Fibroblast of skin of right biceps (primary cell): Measurements from ENCODE around the gene MYO1H.
"Not testable (repeated sequence)": the region's sequence is repeated elsewhere in the genome, so short reads cannot be mapped to it uniquely, and the experiment has no call there.

Experiments used
- DNase-seq: peaks from one replicate; pipeline ENCODE4 v3.0.0-alpha.2; 2013

The MYO1H gene

GRCh38 chr12:109347589-109347988, at the start of gene MYO1H:
TSS of gene MYO1H (plus strand) at chr12:109347900. CDS start at chr12:109347961, 61 bp downstream.
- DNase-seq: no peak

DNA sequence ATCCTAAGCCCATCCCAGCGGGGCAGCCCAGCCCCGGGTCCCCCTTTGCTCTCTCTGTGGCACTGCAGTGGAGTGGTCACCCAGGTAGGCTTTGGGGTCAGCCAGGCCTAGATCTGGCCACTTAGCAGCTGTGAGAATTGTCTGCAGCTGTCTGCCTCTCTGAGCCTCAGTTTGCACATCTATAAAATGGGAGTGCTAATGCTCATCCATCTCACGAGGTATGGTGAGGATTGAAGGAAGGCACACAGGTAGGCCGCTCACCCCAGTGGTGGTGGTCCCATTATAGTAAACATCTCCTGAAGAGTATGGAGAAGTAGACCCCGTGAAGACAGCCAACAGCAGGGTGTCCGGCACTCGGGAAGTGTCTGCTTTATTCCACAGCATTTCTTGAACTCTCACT, 47.9 kb upstream of the MYO1H start:
- DNase-seq: no peak

GRCh38 chr12:109301643-109302168, 46.0 kb upstream of the MYO1H start:
- no peak for DNase-seq

GRCh38 chr12:109302358-109302757, 45.3 kb upstream of the MYO1H start:
- no peak for DNase-seq

DNA sequence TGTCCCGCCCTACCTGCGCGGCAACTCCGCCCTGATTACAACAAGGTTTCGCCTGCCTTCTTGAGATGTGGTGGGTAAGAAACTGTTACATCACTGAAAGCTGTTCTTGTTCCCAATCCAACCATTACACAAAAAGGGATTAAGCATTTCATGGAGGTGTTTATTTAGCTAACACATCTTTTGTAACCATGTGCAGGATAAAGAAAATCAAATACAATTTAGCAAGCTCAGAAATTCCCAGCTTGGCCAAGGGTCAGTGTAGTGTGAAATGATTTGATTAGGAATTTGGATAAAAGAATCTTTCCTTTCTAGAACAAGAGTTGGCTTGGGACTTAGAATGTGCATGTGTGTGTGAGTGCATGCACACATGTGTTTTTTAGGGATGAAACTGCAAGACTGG, 44.9 kb upstream of the MYO1H start:
- no peak for DNase-seq

DNA sequence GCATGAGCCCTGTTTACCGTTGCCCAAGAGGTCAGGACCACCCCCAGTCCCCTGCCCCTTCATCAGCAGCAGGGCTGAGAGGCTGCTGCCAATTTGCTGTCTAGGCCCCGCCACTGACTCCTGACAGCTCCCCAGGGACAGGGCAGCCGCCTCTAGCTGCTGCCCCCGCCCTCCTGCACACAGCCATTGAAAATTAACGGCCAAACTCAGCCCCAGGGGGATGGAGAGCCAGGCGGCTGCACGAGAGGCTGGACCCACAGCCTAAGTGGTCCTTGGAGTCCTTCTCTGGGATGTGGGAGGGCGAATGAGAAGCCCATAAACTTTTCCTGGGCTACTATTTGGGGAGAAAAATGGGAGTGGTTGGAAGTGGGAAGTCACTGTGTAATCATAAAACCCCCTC, 43.2 kb upstream of the MYO1H start:
- DNase-seq: no peak

DNA sequence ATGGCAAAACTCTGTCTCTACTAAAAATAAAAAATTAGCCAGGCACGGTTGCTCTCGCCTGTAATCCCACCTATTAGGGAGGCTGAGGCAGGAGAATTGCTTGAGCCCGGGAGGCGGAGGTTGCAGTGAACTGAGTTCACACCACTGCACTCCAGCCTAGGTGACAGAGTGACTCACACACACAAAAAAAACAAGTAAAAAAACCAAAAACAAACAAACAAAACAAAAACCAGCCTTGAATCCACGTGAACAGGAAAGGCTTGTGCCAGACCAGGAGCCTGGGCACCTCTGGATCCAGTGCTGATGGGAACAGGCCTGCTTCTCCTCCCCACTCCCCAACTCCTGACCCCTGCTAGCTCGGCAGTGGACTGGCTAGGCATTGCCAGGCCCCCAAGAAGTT, 42.2 kb upstream of the MYO1H start:
- DNase-seq: no peak

DNA sequence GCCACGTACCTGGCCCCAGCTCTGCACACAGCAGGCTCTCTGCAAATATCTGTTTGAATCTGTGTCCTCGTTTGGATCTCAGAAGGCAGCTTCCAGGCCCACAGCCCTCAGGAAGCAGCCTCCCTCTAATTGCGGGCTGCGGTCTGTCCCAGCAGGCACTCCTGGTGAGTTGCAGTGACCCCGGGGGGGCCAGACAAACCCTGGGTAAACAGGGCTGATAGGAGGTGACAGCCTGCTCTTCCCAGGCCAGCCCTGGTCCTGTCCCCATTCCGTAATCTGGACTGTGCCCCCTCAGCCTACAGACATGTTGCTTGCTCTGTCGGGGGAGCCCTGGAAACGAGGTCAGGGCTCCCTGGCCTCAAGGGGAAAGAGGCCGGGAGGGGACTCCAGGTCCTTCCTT, 40.6 kb upstream of the MYO1H start:
- no peak for DNase-seq

DNA sequence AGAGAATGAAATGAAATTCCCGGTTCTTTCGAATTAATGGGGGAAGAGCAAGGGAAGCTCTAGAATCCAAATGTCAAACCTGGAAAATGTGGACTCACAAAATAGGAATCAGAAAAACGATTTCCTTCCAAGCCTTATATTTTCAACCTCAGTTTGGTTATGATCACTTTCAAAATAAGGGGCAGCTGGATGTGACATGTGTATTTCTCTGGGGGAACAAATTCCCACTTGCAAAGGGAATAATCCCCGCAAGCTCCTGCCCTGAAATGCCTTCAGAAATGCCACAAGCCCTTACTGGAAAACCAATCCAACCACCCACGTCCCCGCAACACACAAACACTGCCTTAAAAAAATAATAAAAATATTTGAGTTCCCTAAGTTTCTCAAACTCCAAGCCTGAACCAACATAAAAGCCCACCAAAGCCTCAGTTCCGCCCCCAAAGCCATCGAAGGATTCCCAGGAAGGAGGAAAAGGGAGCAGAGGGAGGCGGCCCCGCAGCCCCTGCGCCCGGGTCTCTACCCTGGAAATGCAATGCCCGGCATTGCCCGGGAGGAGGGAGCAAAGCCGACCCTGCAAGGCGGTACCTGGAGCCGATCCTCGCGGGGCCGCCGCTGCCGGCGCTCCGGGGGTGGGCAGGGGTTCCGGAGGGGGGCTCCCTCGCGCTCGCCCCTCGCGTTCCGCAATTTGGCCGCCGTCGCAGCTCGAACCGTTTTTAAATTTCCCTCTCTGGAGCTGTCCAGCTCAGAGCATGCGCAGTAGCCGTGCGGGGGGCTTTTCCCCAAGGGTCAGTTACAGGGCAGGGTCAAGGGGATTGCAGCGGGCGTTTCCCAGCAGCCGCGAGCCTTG, 38.9 kb upstream of the MYO1H start, which contains the start of gene FOXN4:
FOXN4 (minus strand) TSS at position 751 of the 847 bp plus-strand sequence. CDS start 963 bp downstream, outside the sequence.
- no peak for DNase-seq

- DNase-seq: no peak
These were observed 38.1 kb upstream of the MYO1H start for GRCh38 chr12:109309381-109310246.

- DNase-seq: no peak
These were observed 37.2 kb upstream of the MYO1H start for GRCh38 chr12:109310247-109311125.

DNA sequence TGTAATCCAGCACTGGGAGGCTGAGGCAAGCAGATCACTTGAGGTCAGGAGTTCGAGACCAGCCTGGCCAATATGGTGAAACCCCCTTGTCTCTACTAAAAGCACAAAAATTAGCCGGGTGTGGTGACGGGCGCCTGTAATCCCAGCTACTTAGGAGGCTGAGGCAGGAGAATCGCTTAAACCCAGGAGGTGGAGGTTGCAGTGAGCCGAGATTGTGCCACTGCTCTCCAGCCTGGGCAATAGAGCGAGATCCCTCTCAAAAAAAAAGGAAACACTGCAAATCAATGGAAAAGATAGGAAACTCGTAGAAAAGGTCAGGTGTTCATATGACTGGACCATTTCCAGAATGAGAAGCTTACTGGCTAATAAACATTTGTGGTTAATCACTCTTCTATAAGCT, 26.4 kb upstream of the MYO1H start:
- DNase-seq: not testable (repeated sequence)

DNA sequence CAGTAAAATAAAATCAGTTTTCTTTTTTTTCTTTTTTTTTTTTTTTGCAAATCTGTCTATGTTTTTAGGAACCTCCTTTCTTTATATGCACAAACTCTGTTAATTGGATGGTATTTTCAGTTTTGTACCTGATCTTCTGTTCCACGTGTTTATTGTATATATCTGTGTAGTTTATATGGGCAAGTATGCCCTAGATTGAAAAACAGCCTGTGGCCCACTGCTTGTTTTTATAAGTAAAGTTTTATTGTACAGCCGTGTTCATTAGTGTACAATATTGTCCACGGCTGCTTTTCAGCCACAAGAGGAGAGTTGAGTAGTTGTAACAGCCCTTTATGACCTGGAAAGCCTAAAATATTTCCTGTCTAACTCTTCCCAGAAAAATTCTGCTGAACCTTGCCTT, 18.7 kb upstream of the MYO1H start:
- no peak for DNase-seq

DNA sequence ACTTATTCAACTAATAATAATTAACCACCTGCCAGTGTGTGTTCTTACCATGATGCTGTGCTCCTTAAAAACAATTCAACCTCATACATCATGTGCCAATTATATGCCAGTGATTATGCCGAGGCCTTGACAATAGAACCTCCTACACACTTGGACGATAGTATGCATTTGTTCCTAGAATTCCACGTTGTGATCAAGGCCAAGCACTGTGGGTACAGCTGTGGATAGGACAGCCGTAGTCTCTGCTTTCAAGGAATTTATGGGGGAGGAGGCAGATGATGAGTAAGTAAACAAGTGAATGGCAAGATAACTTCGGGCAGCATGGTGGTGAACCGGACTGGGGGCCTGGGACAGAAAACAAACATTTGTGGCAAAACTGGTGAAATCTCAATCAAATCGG, 18.0 kb upstream of the MYO1H start:
- DNase-seq: no peak

GRCh38 chr12:109330282-109331230, 17.1 kb upstream of the MYO1H start:
- DNase-seq: no peak

DNA sequence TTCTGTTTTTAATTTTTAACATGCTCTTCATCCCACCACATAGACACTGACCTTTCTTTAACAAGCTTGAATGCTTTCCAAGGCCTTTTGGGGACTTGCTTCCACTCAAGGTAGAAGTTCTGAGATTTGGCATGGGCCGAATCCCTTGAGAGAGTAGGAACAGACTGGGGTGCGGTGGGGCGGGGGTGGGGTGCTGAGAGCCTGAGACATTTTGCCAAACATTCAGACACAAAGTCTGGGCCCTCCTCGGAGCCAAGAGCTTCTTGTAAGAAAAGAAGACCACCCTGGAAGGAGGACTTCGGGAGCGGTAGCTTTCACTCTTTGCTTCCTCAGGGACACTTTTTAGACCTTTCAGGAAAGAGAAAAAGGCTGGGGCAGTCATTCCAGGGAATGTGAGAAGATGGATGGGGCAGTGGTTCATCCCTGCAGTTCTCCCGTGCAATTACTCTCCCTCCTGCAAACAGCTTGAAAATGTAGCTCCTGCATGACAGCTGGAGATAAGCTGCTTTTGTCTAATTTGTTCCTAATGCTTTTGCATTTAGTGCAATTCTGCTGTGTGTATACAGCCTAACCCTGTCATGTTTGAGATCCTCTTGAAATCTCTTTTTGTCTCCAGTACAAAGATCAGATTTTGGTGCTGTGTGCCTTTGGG, 16.3 kb upstream of the MYO1H start:
- no peak for DNase-seq

- DNase-seq: no peak
These were observed 12.8 kb upstream of the MYO1H start for GRCh38 chr12:109334887-109335286.

DNA sequence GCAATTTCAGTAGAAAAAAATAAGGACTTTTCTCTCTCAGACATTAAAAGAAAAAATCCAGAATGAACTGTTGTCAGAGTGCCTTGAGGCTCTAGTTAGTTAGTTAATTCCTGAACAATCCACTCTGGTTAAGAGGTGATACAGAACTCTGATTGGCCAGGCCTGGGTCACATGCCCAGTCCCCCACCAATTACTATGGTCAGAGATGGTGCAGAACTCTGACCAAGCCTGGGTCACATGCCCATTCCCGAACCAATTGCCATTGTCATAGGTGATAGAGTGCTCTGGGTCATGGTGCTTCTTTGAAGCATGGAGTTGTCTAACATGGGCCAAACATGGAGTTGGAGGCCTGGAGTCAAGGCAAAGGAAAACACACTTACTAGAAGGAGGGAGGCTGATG, 11.1 kb upstream of the MYO1H start:
- no peak for DNase-seq

- no peak for DNase-seq
These were observed 4.0 kb upstream of the MYO1H start for GRCh38 chr12:109343677-109344076.

DNA sequence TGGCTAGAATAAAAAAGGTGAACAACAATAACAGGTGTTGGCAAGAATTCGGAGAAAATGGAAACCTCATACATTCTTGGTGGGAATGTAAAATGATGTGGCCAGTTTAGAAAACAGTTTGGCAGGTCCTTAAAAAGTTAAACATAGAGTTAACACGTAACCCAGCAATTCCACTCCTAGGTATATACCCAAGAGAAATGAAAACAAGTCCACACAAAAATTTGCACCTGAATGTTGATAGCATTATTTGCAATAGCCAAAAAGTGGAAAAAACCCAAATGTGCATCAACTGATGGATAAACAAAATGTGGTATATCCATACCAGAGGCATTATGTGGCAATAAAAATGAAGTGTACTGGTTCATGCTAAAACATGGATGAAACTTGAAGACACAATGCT, 2.3 kb upstream of the MYO1H start:
- DNase-seq: no peak

DNA sequence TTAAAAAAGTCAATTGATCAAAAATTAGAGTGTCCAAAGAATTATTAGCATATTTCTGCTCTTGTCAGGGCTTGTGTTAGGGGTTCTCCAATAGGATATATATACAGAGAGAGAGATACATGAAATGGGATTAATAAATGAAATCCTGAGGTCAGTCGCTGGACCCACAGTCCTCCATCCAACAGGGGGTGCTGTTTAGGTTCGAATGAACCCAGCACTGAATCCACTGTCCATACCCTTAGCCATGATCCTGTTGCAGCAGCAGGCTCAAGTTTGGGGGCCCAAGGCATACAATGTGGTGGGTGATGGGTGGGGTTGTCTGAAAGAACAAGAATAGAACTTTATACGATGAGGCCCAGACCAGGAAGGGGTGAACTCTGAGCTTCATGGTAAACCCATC, 780 bp upstream of the MYO1H start:
- no peak for DNase-seq
